Body of pancreas (tissue), 4 donors: ENCODE results near the gene ZNF507. TPM values are rescaled to one million over a fixed set of nuclear protein-coding genes. Genes with fewer than 3 reads are reported as not detected.

ENCODE experiments used
- ATAC-seq: fragments of 150-250 bp; one replicate; pipeline ENCODE4 v1.9.1; 2016
- DNase-seq, 4 donors: peaks; one replicate each; pipeline ENCODE4 v3.0.0-alpha.2; 2019
- H3K27ac ChIP-seq, 4 donors: fragments of 200-600 bp; sonication (generic); 1 replicate in 3 of 4; 2 replicates in 1 of 4; pipeline versions ENCODE4 v1.5.1 to v1.6.1; 2016 to 2019; ENCODE audit warnings: mild to moderate bottlenecking in 1 of 4, mixed read lengths in 1 of 4, moderate library complexity in 1 of 4
- H3K27me3 ChIP-seq, 2 donors: fragments of 200-600 bp; sonication (generic); one replicate each; pipeline ENCODE4 v1.6.0; 2016; ENCODE audit warnings: mild to moderate bottlenecking in 1 of 2
- H3K36me3 ChIP-seq, 2 donors: fragments of 200-600 bp; sonication (generic); replicated peaks in 1 of 2; 2 replicates each; pipeline ENCODE4 v1.5.1; 2016; ENCODE audit warnings: low read depth in 2 of 2; ENCODE audit not compliant: insufficient read depth in 1 of 2
- H3K4me1 ChIP-seq: fragments of 200-600 bp; sonication (generic); one replicate; pipeline ENCODE4 v1.6.0; 2016
- H3K4me3 ChIP-seq, 2 donors: fragments of 200-600 bp; sonication (generic); 1 replicate in 1 of 2; 2 replicates in 1 of 2; pipeline ENCODE4 v1.5.1; 2016 to 2019
- H3K9me3 ChIP-seq, 3 donors: fragments of 200-600 bp; sonication (generic); 1 replicate in 2 of 3; 2 replicates in 1 of 3; pipeline ENCODE4 v1.5.1; 2016
- POLR2A ChIP-seq, 3 donors: fragments of 450-650 bp; IDR thresholded peaks; one replicate each; pipeline ENCODE4 v1.6.1; 2016; ENCODE audit warnings: antibody characterized with exemption in 3 of 3, mild to moderate bottlenecking in 2 of 3
- WGBS, 2 donors: methylation state at CpG; one replicate each; pipeline ENCODE4 v1.1.5; 2017; 5-methylcytosine and 5-hydroxymethylcytosine counted together
- intact Hi-C: fragments of 100-400 bp; cut with DNase I; formaldehyde crosslinking; loops from one replicate; pipeline ENCODE4 v1.15.1; 2023
- total RNA-seq, 2 donors: library from RNA; depleted of rRNA; stranded (reverse); fragments of >200 nt; gene quantifications; one replicate each; pipeline ENCODE4 v1.1.0, GENCODE V29; 2016
- TF ChIP-seq, protein P1 (sequence below), 7 experiments: fragments of 450-650 bp in 4 of 7; fragments of 200-600 bp in 3 of 7; sonication (generic) in 3 of 7; IDR thresholded peaks; one replicate each; pipeline ENCODE4 v1.5.1; 2016 to 2019; ENCODE audit warnings: antibody characterized with exemption in 7 of 7

Gene ZNF507
- total RNA-seq, 2 donors from 2014 or later = 14.2 to 19.7 TPM

DNA sequence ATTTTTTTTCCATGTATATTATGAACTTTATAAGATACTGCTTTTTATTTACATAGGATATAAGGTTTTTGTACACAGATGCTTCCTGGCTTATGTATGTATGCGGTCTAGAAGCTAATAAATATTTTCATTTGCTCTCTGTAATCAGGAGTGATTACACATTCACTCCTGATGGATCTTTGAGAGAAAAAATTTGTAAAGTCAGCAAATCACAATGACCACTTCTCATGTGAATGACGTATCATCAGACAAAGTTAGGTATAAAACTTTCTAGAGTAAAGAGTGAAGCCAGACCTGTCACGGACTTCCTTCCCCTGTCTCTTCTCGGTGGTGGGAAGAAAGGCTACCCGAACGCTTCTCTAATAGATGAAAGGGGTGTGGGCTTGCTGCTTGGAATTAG, 91.3 kb downstream of the ZNF507 start:
- H3K4me1 ChIP-seq = no peaks in the 10 kb centered on the region
- H3K4me3 ChIP-seq = no peak overlapping the region
- no peaks in the 10 kb centered on the region for H3K27me3 ChIP-seq
- ATAC-seq (no peak), DNase-seq (no peak)
- no peaks in the 10 kb centered on the region for H3K9me3 ChIP-seq
- H3K27ac ChIP-seq = no peak overlapping the region
- H3K36me3 ChIP-seq = peaks cover 0 to 4% of the 10 kb centered on the region in 2 donors
- TF ChIP-seq POLR2A (IDR thresholded peaks at IDR 0.05) = no peak
- TF ChIP-seq, protein P1, sequence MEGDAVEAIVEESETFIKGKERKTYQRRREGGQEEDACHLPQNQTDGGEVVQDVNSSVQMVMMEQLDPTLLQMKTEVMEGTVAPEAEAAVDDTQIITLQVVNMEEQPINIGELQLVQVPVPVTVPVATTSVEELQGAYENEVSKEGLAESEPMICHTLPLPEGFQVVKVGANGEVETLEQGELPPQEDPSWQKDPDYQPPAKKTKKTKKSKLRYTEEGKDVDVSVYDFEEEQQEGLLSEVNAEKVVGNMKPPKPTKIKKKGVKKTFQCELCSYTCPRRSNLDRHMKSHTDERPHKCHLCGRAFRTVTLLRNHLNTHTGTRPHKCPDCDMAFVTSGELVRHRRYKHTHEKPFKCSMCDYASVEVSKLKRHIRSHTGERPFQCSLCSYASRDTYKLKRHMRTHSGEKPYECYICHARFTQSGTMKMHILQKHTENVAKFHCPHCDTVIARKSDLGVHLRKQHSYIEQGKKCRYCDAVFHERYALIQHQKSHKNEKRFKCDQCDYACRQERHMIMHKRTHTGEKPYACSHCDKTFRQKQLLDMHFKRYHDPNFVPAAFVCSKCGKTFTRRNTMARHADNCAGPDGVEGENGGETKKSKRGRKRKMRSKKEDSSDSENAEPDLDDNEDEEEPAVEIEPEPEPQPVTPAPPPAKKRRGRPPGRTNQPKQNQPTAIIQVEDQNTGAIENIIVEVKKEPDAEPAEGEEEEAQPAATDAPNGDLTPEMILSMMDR (IDR thresholded peaks at IDR 0.05) = no peak
- intact Hi-C loops = no loop called here
- 89 to 93% methylated on average over 6 of the region's 6 CpGs for WGBS, 2 donors

DNA sequence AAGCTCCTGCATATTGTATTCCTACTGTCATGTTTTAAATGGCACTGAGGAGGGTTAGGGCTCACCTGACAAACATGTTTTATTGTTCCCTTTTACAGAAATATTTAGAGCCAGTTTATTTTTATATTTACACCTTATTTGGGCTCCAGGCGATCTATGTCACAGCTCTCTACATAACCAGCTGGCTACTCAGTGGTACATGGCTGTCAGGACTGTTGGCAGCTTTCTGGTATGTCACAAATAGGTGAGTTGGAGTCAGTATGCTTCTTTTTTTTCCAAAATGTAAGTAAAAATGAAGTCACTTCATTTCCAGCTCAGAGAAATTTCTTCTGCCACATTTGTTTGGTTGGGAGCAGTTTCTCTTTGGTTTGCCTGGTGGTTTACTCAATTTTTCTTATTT, 91.7 kb downstream of the ZNF507 start:
- intact Hi-C loops = no loop called here
- no peaks in the 10 kb centered on the region for H3K4me1 ChIP-seq
- 92 to 95% methylated on average over 1 of the region's 1 CpG for WGBS, 2 donors
- no peak for DNase-seq
- H3K4me3 ChIP-seq = no peak overlapping the region
- no peak for TF ChIP-seq POLR2A (IDR thresholded peaks at IDR 0.05)
- TF ChIP-seq, protein P1 (IDR thresholded peaks at IDR 0.05) = no peak
- H3K36me3 ChIP-seq = peaks cover 0 to 5% of the 10 kb centered on the region in 2 donors
- no peaks in the 10 kb centered on the region for H3K9me3 ChIP-seq
- H3K27me3 ChIP-seq = no peaks in the 10 kb centered on the region
- no peak for ATAC-seq
- no peak overlapping the region for H3K27ac ChIP-seq

Other genes with a start within 250 kb of the ZNF507 start
- 10 to 100 TPM; 14.3 to 24.4 TPM for gene DPY19L3, start 60.2 kb downstream of the ZNF507 start, total RNA-seq
- 10 to 100 TPM; 47.5 to 53.7 TPM for gene PDCD5, start 235.6 kb downstream of the ZNF507 start, total RNA-seq